Measurements from ENCODE around the gene KCNMB3.

GRCh38 chr3:179194931-179195330 is 56.0 kb downstream of the KCNMB3 start:
- no peak for TF ChIP-seq TEF (CRISPR knock-in tag; IDR thresholded peaks at IDR 0.05)
- TF ChIP-seq ZNF335 (CRISPR knock-in tag; IDR thresholded peaks at IDR 0.05): no peak
- no peak for TF ChIP-seq EP300 (IDR thresholded peaks at IDR 0.05; ENCODE audit: low read depth in 2 of 2, low read length in 2 of 2)
- TF ChIP-seq EP300 (CRISPR knock-in tag; IDR thresholded peaks at IDR 0.05; ENCODE audit: borderline replicate concordance): no peak
- no peak for TF ChIP-seq ZSCAN12 (CRISPR knock-in tag; IDR thresholded peaks at IDR 0.05)
- TF ChIP-seq SUZ12 (IDR thresholded peaks at IDR 0.05; ENCODE audit: low read depth, low read length): no peak
- TF ChIP-seq KDM1A (CRISPR knock-in tag; IDR thresholded peaks at IDR 0.05): no peak
- TF ChIP-seq PAX8 (CRISPR knock-in tag; IDR thresholded peaks at IDR 0.05; ENCODE audit: borderline replicate concordance): no peak
- TF ChIP-seq RNF219 (CRISPR knock-in tag; IDR thresholded peaks at IDR 0.05): no peak
- TF ChIP-seq ZFY (CRISPR knock-in tag; IDR thresholded peaks at IDR 0.05): no peak
- no peak for TF ChIP-seq CBX1 (IDR thresholded peaks at IDR 0.05; ENCODE audit: low read depth)
- no peak for TF ChIP-seq ZNF24 (IDR thresholded peaks at IDR 0.05)

All from HepG2 (cell line).